GM10266 (cell line): ENCODE results near the gene GRHL1.

ENCODE experiments used
- DNase-seq: peaks from one replicate; pipeline ENCODE4 v3.0.0; 2012; ENCODE audit errors: extremely low spot score
- CTCF ChIP-seq: IDR thresholded peaks from 2 replicates; pipeline ENCODE4 v1.5.1; 2012; ENCODE audit warnings: mild to moderate bottlenecking, low read depth; ENCODE audit not compliant: control insufficient read depth, insufficient read depth; ENCODE audit errors: missing control alignments

GRHL1 gene

GRCh38 chr2:10045561-10046355 is 94.3 kb downstream of the GRHL1 start:
- no peak for DNase-seq
- no peak for TF ChIP-seq CTCF

- TF ChIP-seq CTCF = no peak
- no peak for DNase-seq
Observed at GRCh38 chr2:10046931-10047330, 95.4 kb downstream of the GRHL1 start.

- no peak for DNase-seq
- TF ChIP-seq CTCF = no peak
Observed at GRCh38 chr2:10047616-10048500, 96.4 kb downstream of the GRHL1 start.

- DNase-seq = peak; percentile 76
- TF ChIP-seq CTCF = peak; percentile 53
Observed at GRCh38 chr2:10048501-10049171, 97.1 kb downstream of the GRHL1 start.
